SKM-1 (cell line): Measurements from ENCODE around the gene CHD2.
"Not testable (repeated sequence)": the region's sequence is repeated elsewhere in the genome, so short reads cannot be mapped to it uniquely, and the experiment has no call there.

Source experiments
- DNase-seq: peaks from one replicate; lab custom pipeline; 2025; ENCODE audit not compliant: unreplicated experiment; lab: John Stamatoyannopoulos, UW

CHD2 gene

DNA sequence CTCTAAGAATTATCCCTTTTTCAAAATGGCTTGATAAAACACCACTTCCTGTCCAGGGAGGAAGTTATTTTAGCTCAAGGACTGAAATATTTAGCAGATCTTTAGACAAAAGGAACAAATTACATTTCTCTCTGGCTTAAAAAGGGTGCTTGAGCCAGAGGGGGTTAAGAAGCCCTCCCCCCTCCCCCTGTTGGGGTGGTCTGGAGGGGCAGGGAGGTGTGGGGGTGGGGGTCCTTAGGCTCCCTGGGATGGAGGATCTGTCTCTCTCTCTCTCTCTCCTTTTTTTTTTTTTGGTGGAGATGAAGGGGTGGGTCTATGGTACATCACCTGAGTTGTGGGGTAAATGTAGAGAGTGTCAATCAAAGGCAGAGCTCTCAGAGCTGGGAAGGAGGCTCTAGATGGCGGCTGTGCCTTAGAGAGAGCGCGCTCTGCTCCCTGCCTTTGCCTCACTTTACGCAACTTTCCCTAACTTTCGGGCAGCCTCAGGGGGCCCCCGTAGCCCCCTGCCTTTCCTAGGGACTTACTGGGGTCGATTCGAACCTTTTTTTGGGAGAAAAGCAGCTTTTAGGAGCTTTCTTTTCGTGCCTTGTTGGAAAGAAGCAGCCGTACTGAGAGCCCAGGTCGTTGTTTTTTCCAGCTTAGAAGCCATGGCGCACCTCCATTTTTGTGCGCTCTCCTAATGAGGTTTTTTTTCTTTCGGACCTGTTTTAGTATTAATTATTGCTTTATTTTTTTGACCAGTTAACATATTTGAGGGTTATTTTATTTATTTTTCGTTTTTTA lies at the start of gene CHD2:
TSS of gene CHD2 (plus strand) at position 377 of the 783 bp plus-strand sequence. CDS start 914 bp downstream, outside the sequence.
- DNase-seq = peak; percentile 87

DNA sequence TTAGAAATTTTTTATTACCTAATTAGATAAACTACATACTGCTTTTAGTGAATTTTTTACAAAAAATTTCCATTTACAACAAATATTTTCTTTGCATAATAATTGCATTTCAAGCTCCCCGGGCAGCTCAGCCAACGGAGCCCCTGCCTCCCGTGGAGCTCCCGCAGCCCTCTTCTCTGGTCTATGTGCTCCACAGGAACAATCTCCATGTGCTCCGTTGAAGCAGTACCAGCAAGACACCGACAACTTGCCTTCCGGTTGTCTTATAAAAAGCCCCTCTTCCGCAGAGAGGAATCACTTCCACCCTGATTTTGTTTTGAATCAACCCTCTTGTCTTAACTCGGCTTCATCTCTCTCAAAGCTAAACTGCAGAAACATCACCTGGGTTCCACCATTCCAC lies 46.9 kb upstream of the CHD2 start:
- DNase-seq = no peak

DNA sequence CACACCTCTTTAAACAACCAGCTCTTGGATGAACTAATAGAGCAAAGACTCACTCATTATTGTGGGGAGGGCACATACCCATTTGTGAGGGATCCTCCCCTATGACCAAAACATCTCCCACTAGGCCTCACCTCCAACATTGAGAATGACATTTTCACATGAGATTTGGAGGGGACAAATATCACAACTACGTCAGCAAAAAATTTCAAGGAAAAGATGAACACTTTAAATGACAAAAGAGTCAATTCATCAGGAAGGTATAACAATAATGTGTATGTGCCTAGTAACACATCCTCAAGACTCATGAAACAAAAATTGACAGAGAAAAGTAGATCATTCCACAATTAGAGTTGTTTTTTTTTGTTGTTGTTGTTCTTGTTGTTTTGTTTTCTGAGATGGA lies 38.4 kb upstream of the CHD2 start:
- no peak for DNase-seq

DNA sequence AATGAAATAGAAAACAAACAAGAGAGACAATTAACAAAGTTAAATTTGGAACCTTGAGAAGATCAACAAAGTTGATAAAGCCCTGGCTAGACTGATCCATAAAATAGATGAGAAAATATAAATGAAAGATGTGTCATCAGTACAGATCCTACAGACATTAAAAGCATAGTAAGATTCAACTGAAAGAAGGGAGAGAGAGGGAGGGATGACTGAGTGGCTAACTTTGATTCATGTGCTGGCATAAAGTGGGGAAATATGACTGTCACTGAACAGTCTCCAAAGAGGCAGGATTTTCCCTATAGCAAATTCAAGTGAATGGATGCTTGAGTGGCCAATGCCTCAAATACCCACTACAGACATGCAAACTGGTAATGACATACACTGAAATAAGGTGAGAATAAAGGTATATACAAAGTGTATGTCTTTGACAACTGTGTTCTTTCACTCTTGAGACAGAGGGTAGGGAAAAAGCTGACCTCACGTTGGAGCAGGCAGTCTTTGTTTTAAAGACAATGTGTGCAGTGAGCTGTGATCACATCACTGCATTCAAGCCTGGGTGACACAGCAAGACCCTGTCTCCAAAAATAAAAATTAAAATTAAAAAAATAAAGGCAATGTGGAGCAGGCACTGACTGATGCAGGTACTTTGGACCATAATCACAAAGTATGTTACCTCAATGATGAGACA lies 35.9 kb upstream of the CHD2 start:
- no peak for DNase-seq

DNA sequence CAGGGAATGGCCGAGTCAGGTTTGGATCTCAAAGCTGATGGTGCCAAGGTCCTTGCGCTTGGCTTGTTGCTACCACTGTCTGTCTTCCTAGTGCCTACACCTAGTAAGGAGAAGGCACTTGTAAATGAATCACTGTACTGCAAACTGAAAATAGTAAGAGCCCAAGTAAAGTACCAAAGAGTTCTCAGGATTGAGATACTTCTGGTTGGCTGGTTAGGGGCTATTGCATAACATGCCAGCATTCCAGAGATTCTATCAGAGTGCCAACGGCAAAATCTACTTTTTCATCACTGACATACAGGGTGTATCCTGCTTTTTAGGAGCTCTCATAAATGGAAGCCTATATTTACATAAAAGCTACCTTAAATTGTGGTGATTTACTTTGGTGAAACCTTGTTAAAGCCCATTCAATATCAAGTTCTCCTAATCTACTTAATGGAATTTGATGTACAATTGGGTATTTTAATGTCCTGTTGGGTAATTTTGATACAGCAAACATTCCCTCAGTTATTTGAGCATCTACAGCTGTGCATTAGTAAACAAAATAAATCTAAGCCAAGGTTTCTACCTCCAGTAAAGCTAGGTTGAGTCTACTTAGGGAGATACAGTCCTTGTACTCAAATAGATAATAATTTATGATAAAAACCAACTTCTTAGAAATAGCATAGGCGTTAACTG lies 30.7 kb upstream of the CHD2 start:
- no peak for DNase-seq

DNA sequence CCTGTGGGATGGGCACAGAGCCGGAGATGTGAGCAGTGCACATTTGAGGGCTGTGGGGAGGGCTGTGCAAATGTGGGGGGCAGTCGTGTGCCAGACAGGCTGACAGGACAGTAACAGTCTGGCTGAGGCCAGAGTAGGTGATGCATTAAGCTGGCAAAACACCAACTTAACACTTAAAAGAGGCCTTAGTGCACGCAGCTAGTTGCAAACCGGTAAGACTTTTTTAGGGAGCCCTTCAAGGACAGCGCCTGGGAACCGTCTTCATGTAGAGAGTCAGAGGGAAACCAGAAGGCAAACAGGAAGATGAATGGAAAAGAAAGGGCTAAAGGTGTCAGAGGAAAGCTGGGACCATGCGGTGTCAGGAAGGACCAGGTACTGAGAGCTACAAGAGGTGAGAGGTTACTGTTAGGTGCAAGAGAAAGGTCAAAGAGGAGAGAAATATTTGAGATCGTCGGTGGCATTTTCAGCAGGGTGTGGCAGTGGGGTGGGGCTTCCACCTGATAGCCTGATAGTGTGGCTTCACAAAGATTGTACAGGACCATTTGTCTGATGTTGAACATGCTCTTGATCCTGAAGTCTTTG lies 30.0 kb upstream of the CHD2 start:
- no peak for DNase-seq

DNA sequence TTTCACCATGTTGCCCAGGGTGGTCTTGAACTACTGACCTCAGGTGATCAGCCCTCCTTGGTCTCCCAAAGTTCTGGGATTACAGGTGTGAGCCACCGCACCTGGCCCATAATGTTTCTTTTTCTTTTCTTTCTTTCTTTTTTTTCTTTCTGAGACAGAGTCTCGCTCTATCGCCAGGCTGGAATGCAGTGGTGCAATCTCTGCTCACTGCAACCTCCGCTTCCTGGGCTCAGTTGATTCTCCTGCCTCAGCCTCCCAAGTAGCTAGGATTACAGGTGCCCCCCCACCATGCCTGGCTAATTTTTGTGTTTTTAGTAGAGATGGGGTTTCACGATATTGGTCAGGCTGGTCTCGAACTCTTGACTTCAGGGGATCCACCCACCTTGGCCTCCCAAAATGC lies 27.2 kb upstream of the CHD2 start:
- not testable (repeated sequence) for DNase-seq

DNA sequence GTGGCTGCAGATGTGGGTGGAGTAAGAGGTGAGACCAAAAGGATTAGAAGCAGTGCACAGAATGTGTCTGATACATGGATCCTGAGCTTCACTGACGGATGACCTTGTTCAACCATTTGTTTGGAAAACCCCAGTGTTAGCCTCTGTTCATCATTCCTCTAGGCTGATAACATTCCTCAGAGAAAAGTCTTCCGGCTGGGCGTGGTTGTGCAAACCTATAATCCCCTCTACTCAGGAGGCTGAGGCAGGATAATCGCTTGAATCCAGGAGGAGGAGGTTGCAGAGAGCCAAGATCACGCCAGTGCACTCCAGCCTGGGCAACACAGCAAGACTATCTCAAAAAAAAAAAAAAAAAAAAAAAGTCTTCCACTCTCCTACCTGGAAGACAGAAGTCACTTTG lies 23.1 kb upstream of the CHD2 start:
- DNase-seq = no peak

DNA sequence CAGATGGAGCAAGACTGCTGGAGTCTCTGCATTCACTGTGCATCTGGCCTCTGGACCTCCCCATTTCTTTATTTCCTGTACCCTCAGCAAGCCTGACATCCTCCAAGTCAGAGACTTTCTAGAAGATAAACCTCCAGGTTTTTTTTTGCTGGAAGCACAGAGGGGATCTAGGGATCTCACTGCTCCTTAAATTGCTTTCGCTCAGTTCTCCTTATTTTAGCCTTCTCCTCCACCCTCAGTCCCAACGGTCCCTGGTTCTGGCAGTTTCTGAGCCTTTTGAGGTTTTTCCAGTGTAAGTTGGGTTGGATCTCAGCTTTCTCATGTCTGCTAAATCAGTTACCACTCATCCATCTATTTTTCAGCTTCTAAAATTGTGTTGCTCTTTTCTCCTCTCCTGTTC lies 22.7 kb upstream of the CHD2 start:
- no peak for DNase-seq

DNA sequence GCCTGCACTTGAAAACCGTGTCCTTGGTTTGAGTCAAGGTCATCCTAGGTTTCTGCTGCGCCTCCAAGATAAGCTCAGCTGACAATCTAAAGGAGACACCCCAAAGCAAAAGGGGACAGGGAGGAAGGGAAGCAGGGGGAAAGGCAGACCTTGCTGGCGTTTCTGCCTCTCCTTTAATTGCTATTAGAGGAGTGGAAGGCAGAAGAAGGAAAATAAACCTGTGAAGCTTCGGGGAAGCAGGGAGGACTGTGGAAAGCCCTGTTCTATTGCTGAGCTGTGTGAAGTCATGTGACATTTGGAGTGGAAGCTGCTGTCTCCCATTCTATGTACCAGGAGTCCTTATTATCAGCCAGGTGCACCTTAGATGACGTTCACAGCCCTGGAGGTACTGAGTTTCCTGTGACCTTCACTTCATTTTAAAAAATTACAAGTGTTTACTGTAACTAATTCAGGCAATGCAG lies 21.5 kb upstream of the CHD2 start:
- DNase-seq = no peak

DNA sequence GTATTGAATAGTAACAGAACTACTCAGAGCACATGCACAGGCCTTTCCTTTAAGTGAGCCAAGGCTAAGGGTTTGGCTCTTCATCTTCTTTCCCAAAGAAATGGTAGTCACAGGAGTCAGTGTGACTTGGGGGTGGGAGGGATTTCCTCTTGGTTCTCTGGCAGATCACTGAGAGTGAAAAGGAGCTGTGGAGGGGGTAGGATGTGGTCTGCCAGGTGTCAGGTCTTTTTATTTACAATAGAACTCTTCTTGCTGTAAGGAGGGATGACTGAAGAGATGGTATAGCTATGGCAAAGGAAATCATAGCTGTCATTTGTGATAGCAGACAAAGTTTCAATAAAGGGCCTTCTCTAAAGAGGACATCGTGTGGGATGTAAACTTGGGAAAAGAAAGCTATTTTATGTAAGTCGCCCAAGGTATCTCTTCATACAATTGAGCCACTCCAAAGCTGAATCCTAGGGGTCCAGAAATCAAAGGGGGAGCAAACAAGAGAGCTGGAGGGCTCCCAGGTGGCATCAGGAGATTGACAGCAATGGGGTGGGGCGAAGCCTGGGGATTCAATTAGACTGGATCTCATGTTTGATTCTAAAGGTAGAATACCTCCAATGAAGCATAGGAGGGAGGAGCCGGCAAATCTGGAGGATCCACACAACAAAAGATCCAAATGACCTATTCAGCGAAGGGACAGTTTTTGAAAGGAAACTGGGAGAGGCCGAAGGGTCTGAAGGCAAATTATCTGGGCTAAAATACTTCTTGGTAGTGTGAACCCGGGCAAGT lies 20.0 kb upstream of the CHD2 start:
- no peak for DNase-seq

DNA sequence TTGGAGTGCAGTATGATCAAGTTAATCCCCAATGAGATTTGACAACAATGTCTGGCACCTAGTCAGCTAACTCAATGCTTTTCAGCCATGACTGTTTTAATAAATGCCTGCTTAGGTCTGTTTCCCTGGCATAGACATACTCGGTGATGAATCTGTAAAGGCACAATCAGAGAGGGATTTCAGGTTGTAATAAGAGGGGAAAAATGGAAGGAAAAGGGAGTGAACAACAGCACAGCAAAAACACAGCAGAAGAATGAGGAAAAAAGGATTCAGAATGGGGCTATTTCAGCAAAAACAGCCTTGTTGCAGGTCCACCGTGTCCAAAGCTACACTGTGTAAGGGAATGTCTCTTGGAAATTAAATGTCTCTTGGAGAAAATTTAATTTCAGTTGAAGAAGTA lies 19.3 kb upstream of the CHD2 start:
- no peak for DNase-seq

DNA sequence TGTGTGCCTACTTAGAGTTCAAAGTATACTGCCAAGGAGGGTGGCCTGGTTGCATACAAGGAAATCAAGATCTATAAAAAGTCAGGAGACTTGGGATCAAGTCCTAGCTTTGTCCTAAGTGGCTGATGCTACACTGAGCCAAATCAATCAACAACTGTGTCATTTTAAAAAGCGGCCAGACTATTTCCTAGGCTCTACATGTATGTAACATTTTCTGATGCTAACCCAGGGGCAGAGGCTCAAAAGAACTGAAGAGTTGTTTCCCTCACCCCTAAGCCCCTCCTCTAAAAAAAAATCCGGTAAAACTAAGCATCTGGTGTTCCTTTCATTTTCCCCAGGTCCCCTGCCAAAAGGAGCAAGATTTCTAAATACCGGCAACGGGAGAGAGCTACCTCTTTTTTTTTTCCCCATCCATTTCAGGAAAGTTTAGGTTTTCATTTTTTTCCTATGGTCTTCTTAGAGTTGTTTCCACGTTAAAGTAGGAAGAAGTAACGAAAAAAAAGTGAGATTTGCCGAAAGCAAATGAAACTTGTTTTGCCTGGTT lies 18.8 kb upstream of the CHD2 start:
- DNase-seq = no peak

DNA sequence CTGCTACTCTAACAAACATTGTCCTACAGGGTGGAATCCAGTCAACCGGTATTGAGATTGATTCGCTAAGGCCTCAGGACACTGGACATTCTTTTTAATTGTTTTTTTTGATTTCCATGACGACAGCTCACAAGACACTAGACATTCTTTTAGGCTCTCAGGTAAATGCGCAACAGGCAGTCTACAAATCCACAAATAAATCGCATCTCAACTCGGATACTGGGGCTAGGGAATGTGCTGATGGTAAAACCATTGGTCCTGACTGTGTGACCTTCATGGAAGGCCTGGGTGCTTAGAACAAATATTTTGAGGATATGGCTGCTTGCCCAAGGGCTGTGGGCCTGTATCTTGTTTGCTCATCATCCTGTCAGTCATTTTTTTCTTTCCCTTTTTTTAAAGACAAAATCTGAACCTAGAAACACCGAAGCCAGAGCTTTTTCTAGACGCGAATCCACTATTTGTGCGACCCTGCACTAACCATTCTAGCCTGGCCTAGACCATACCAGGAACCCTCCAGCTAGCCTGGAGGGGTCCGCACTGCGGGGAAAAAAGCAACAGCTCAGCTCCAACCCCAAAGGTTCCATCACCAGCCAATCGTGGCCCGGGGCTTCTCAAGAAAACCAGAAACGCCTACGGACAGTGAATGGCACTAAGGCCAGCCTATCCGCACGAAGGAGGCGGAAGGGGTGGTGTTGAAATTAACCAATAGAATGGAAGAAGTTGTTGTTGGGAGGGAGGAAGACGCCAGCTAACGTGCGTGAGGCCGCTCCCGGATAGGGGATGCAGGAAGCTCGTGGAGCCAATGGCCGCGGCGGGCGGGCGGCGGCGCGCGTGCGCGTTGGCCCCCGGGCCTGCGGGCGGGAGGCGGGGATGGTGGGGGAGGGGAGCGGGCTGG lies 18.1 kb upstream of the CHD2 start:
- DNase-seq = peak; percentile 100

DNA sequence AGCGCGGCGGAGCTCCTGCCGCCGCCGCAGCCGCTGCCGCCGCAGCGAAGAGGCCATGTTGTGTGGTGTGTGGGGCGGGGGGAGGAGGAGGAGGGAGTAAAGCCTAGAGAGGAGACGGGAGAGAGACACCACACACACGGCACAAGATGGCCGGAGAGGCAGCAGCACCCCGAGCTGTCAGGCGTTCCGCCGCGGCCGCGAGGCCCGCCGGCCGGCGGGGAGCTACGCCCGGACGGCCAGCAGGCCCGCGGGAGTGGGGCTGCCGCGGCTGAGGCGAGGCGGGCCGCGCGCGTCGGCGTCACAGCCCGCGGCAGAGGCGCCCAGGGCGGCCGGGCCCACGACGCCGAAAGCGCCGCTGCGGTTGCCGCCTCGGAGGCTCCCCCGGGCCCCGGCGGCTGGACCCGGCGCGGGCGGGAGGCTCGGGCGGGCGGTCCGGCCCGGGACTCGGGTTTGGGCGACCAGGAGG lies 17.4 kb upstream of the CHD2 start:
- DNase-seq = peak; percentile 100

DNA sequence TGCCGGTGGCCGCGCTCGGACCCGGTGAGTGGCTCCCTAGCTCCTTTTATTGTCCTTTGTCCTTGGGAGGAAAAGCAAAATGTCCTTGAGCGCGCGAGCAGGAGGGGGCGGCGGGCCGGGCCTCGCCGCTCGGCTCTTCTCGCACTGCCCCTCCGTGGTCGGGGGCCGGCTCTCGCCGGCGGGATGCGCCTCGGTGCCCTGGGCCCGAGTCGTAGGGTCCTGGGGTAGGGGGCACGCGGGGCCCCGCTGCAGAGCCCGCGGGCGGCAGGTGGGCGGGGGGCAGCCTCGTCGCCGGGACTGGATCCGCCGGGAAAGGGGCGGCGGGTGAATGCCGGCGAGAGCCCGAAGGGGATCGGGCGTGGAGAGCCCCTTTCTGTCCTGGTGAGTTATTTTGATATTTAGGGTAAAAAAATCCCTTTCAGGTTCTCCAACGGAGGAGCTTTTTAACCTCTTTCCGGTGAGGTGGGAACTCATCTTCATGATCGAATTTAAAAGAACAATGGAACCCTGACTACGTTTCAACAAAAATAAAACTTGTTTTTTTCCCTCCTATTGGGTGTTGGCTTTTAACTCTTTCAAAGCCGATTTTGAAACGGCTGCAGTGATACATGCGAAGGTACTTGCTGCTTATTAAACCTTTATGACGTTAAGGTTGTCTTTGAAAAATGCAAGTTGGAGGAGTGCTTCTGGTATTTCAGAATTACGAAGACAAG lies 16.8 kb upstream of the CHD2 start:
- DNase-seq = no peak

DNA sequence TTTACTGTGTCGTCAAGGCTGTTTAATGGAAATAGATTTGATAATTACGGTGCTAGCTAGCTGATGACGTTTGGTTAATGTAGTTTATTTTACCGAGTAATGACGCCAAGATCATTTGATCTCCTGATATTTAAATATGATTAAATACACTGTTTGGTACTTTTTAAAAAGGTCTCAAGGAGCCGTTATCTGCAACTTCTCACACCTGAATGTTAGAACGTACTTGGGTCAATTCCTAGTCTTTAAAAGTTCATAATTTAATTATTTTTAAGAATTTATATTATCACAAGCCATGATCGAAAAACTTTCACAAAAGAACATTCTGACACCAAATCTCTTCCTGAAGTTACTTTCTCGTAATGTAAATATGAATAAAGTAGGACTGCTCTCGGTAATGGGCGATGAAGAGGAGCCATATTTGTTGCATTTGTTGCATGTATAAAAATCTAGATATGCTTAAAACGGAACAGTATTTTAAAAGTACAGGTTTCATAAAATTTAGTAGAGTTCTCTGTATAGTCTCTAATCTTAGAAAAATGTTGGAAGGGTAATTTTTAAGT lies 16.2 kb upstream of the CHD2 start:
- DNase-seq = no peak

DNA sequence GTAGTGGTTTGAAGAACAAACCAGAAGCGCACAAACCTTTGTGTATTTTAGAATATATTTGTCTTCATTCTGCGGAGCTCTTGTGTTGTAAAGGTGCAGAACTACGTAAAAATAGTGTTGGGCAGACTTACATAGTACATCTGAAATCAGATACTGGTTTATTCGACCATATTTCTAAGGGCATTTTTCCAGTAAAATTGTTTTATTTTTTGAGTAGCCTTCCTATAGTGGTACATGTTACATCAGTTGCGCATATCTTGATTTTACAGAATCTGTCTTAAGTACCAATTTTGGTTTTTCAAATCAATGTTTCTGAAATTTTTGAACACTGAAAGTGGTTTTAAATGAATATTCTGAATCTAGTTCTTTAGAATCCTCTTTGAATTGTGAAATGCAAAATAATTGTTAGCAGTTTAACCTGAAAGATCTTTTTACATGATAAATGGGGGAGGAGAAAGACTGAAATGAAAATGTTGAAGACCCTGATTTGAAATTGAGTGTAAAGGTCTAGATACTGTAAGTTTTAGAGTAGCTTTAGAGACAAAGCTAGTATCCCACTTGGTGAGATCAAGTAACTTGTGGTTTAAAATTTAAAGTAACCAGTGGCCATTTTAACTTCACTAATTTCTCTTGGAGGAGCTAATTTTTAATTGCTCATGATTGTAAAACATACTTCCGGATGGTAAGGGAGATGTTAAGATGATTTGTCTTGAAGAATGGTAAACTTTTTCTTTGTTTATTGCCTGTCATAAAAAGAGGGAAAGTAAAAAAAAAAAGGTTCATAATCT lies 15.5 kb upstream of the CHD2 start:
- no peak for DNase-seq
